IMR-90 (cell line): ENCODE measurements around the gene CCP110. TPM values are rescaled to one million over a fixed set of nuclear protein-coding genes. Genes with fewer than 3 reads are reported as not detected.

ENCODE experiments used
- ATAC-seq: fragments of 200-7000 bp; cut with Tn5 transposase; 2 replicates; pipeline ENCODE4 v1.9.1; 2020; ENCODE audit warnings: low read depth, mild to moderate bottlenecking, moderate library complexity
- BruUV-seq: library from RNA; stranded (reverse); fragments of 400-500 nt; replicated peaks from 2 replicates; lab custom pipeline; 2021; lab: Mats Ljungman, UMichigan
- CTCF ChIA-PET: fragments of 300-600 bp; formaldehyde crosslinking; extraction: SDS; loops from one replicate; lab custom pipeline; 2021; ENCODE audit warnings: antibody characterized with exemption; lab: Yijun Ruan, JAX
- POLR2A ChIA-PET: fragments of 300-600 bp; sonication (Branson Sonifier 250); formaldehyde crosslinking; loops from one replicate; lab custom pipeline; 2022; ENCODE audit warnings: antibody characterized with exemption; ENCODE audit not compliant: unreplicated experiment; lab: Charles Lee
- DNase-seq: peaks from one replicate; pipeline ENCODE4 v3.0.0; 2013
- H2AFZ ChIP-seq: replicated peaks from 2 replicates; pipeline ENCODE3; 2013; ENCODE audit warnings: low read length, mild to moderate bottlenecking; ENCODE audit not compliant: poor library complexity
- H2AK5ac ChIP-seq: 2 replicates; pipeline ENCODE4 v1.6.1; 2013; ENCODE audit warnings: low read depth, low read length, inconsistent platforms
- H2AK9ac ChIP-seq: replicated peaks from 2 replicates; pipeline ENCODE3; 2013; ENCODE audit warnings: mild to moderate bottlenecking, low read depth, low read length, moderate library complexity; ENCODE audit not compliant: poor library complexity
- H2BK120ac ChIP-seq: 2 replicates; pipeline ENCODE4 v1.6.1; 2013; ENCODE audit warnings: low read depth, low read length, inconsistent platforms
- H2BK15ac ChIP-seq: 3 replicates; pipeline ENCODE4 v1.6.1; 2013; ENCODE audit warnings: low read depth, low read length, inconsistent platforms
- H2BK20ac ChIP-seq: 2 replicates; pipeline ENCODE4 v1.6.1; 2013; ENCODE audit warnings: low read depth, mild to moderate bottlenecking, inconsistent platforms, low read length, moderate library complexity
- H2BK5ac ChIP-seq: 2 replicates; pipeline ENCODE4 v1.6.1; 2013; ENCODE audit warnings: mild to moderate bottlenecking, low read depth, low read length, inconsistent platforms; ENCODE audit not compliant: poor library complexity, severe bottlenecking
- H3K14ac ChIP-seq: replicated peaks from 2 replicates; pipeline ENCODE4 v1.6.1; 2013; ENCODE audit warnings: low read depth, low read length, inconsistent platforms
- H3K18ac ChIP-seq: 2 replicates; pipeline ENCODE4 v1.6.1; 2013; ENCODE audit warnings: low read depth, low read length, control low read depth
- H3K23ac ChIP-seq: 2 replicates; pipeline ENCODE4 v1.6.1; 2013; ENCODE audit warnings: low read depth, low read length, inconsistent platforms
- H3K27ac ChIP-seq: 2 replicates; pipeline ENCODE4 v1.5.1; 2013; ENCODE audit warnings: mild to moderate bottlenecking, control low read depth, low read length; ENCODE audit not compliant: insufficient read depth
- H3K27me3 ChIP-seq: 2 replicates; pipeline ENCODE4 v1.6.1; 2013; ENCODE audit warnings: low read length; ENCODE audit not compliant: control insufficient read depth, insufficient read depth
- H3K36me3 ChIP-seq: 2 replicates; pipeline ENCODE4 v1.6.1; 2013; ENCODE audit warnings: low read length, mixed read lengths; ENCODE audit not compliant: control insufficient read depth, insufficient read depth
- H3K4ac ChIP-seq: 2 replicates; pipeline ENCODE4 v1.6.1; 2013; ENCODE audit warnings: low read depth, low read length, inconsistent platforms
- H3K4me1 ChIP-seq: 2 replicates; pipeline ENCODE4 v1.6.1; 2013; ENCODE audit warnings: low read length, mixed read lengths; ENCODE audit not compliant: control insufficient read depth, insufficient read depth
- H3K4me2 ChIP-seq: 2 replicates; pipeline ENCODE4 v1.6.1; 2013; ENCODE audit warnings: low read depth, mild to moderate bottlenecking, control low read depth, low read length, moderate library complexity
- H3K4me3 ChIP-seq: 2 replicates; pipeline ENCODE4 v1.5.1; 2013; ENCODE audit warnings: low read depth, mild to moderate bottlenecking, control low read depth, low read length, moderate library complexity; ENCODE audit not compliant: insufficient read depth
- H3K56ac ChIP-seq: 2 replicates; pipeline ENCODE4 v1.6.1; 2013; ENCODE audit warnings: low read length, inconsistent platforms; ENCODE audit not compliant: insufficient read depth; ENCODE audit errors: extremely low read depth
- H3K79me1 ChIP-seq, 2 experiments: 2 replicates each; pipeline ENCODE4 v1.6.1; 2013; ENCODE audit warnings: low read length in 2 of 2, inconsistent platforms in 1 of 2, low read depth in 1 of 2
- H3K9ac ChIP-seq: 2 replicates; pipeline ENCODE4 v1.6.1; 2013; ENCODE audit warnings: low read depth, low read length, control low read depth
- H3K9me1 ChIP-seq: 2 replicates; pipeline ENCODE4 v1.6.1; 2013; ENCODE audit warnings: low read length, inconsistent platforms; ENCODE audit not compliant: insufficient read depth
- H3K9me3 ChIP-seq: 2 replicates; pipeline ENCODE4 v1.6.1; 2013; ENCODE audit warnings: low read length; ENCODE audit not compliant: control insufficient read depth, insufficient read depth
- H4K20me1 ChIP-seq: 2 replicates; pipeline ENCODE4 v1.6.1; 2013; ENCODE audit warnings: low read length, inconsistent platforms; ENCODE audit not compliant: insufficient read depth
- H4K5ac ChIP-seq: 2 replicates; pipeline ENCODE4 v1.6.1; 2013; ENCODE audit warnings: mild to moderate bottlenecking, low read depth, low read length, control low read depth
- H4K8ac ChIP-seq, 2 experiments: 2 replicates each; pipeline ENCODE4 v1.6.1; 2013; ENCODE audit warnings: low read depth in 2 of 2, low read length in 2 of 2, control low read depth in 1 of 2, inconsistent platforms in 1 of 2
- H4K91ac ChIP-seq: 2 replicates; pipeline ENCODE4 v1.6.1; 2013; ENCODE audit warnings: low read depth, low read length, inconsistent platforms; ENCODE audit not compliant: insufficient read depth
- BHLHE40 ChIP-seq: fragments of 150-350 bp; IDR thresholded peaks from 2 replicates; pipeline ENCODE4 v1.6.1; 2016; ENCODE audit warnings: mild to moderate bottlenecking, low read depth, low read length
- CHD1 ChIP-seq: IDR thresholded peaks from 2 replicates; pipeline ENCODE4 v1.6.1; 2012; ENCODE audit warnings: low read depth, low read length, improper control_type of control experiment
- FOS ChIP-seq: fragments of 150-350 bp; IDR thresholded peaks from 2 replicates; pipeline ENCODE4 v1.6.1; 2016; ENCODE audit warnings: low read depth, low read length
- MXI1 ChIP-seq: IDR thresholded peaks from 2 replicates; pipeline ENCODE4 v1.6.1; 2012; ENCODE audit warnings: low read depth, mild to moderate bottlenecking, low read length, moderate library complexity, borderline replicate concordance
- RAD21 ChIP-seq: IDR thresholded peaks from 2 replicates; pipeline ENCODE4 v1.6.1; 2012; ENCODE audit warnings: low read length, improper control_type of control experiment
- SMC3 ChIP-seq: fragments of 150-350 bp; IDR thresholded peaks from 2 replicates; pipeline ENCODE4 v1.6.1; 2016; ENCODE audit warnings: low read depth, mild to moderate bottlenecking, antibody characterized with exemption, low read length, moderate library complexity
- WGBS, 2 experiments: methylation state at CpG; one replicate each; pipeline versions ENCODE4 v1.1.5 to v1.1.7; 2013; ENCODE audit warnings: missing lambda C conversion rate in 2 of 2; ENCODE audit not compliant: insufficient read length in 1 of 2; ENCODE audit errors: extremely low coverage in 2 of 2; 5-methylcytosine and 5-hydroxymethylcytosine counted together
- dilution Hi-C: fragments of 300-500 bp; cut with HindIII; formaldehyde crosslinking; loops from one replicate; pipeline ENCODE4 v1.14.3; 2018; ENCODE audit warnings: low sequenced_read_pairs; ENCODE audit not compliant: unreplicated experiment
- in situ Hi-C: fragments of 300-500 bp; cut with MboI; formaldehyde crosslinking; loops from 3 replicates; pipeline ENCODE4 v1.14.3; 2019; ENCODE audit warnings: low sequenced_read_pairs, inconsistent platforms, mixed read lengths
- intact Hi-C: fragments of 100-400 bp; cut with micrococcal nuclease; formaldehyde crosslinking; loops from 2 replicates; pipeline ENCODE4 v1.10.0; 2022
- polyA plus RNA-seq, 3 experiments: library from polyadenylated mRNA; depleted of rRNA; stranded (reverse); fragments of >200 nt; gene quantifications; 2 replicates each; pipeline ENCODE4 v1.2.3, GENCODE V29; 2012; ENCODE audit warnings: low replicate concordance in 1 of 3
- total RNA-seq: library from RNA; depleted of rRNA; stranded (reverse); fragments of >200 nt; gene quantifications from 2 replicates; pipeline ENCODE4 v1.2.3, GENCODE V29; 2012
- TF ChIP-seq, protein P1 (sequence below): fragments of 150-350 bp; IDR thresholded peaks from 2 replicates; pipeline ENCODE4 v1.6.1; 2016; ENCODE audit warnings: low read depth, mild to moderate bottlenecking, low read length, moderate library complexity, borderline replicate concordance
- TF ChIP-seq, protein P2 (sequence below): conservative IDR thresholded peaks from 2 replicates; pipeline ENCODE4 v1.5.1; 2012; ENCODE audit warnings: mild to moderate bottlenecking, low read depth, low read length, improper control_type of control experiment

CCP110 gene
- total and polyA plus RNA-seq, 2 of the 4 experiments (the other 2 are of a cell fraction), result 4.7 to 7.7 TPM

DNA sequence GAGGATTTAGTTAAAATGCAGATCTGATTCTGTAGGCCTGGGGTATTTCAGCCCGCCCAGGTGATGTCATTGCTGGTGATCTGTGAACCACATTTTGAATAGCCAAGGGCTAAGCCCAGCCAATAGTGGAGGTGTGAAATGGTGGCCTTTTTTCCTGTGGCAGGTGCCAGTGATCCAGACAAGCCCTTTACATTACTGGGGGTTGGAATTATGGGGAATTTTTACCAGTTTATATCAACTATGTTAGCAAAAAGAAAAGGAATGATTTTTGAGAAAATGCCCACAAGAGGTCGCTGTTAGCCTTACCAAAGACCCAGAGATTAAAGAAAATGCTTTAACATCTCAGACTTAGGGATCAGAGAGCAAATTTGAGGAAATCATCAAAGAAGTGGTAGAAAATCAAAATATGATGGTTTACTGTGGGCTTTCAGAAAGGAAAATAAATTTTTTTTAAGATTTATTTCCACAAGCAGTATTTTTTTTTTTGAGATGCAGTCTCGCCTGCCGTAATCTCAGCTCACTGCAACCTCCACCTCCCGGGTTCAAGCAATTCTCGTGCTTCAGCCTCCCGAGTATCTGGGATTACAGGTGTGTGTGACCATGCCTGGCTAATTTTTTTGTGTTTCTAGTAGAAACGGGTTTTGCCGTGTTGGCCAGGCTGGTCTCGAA lies 35.6 kb downstream of the CCP110 start:
- H3K23ac ChIP-seq, result no peak overlapping the region
- in situ Hi-C loops (no loop called here), dilution Hi-C loops (no loop called here), intact Hi-C loops (loop anchor here (1.0 to 5.0 kb wide), 4 partner anchors 23 to 828 kb away; no protein-coding TSS in a partner anchor)
- no peak overlapping the region for H3K9ac ChIP-seq
- H4K5ac ChIP-seq, result no peak overlapping the region
- H3K9me1 ChIP-seq, result peaks cover 5% of the 10 kb centered on the region
- BruUV-seq, result no TSS peak
- H3K18ac ChIP-seq, result no peak overlapping the region
- no peak overlapping the region for H2BK20ac ChIP-seq
- H3K4me1 ChIP-seq, result peaks cover 4% of the 10 kb centered on the region
- no peaks in the 10 kb centered on the region for H3K36me3 ChIP-seq
- no peak overlapping the region for H3K4me2 ChIP-seq
- no peak overlapping the region for H3K56ac ChIP-seq
- H3K27me3 ChIP-seq, result no peaks in the 10 kb centered on the region
- no peak for ATAC-seq
- no peak overlapping the region for H2AK5ac ChIP-seq
- no peak overlapping the region for H2BK5ac ChIP-seq
- no peak overlapping the region for H2AK9ac ChIP-seq
- no peak overlapping the region for H2AFZ ChIP-seq
- H3K4ac ChIP-seq, result no peak overlapping the region
- H3K9me3 ChIP-seq, result peaks cover 8% of the 10 kb centered on the region
- TF ChIP-seq CHD1, result no peak
- no peak for TF ChIP-seq MXI1
- peak; percentile 61 for TF ChIP-seq RAD21
- TF ChIP-seq SMC3, result peak; percentile 42
- TF ChIP-seq FOS, result no peak
- TF ChIP-seq, protein P1, sequence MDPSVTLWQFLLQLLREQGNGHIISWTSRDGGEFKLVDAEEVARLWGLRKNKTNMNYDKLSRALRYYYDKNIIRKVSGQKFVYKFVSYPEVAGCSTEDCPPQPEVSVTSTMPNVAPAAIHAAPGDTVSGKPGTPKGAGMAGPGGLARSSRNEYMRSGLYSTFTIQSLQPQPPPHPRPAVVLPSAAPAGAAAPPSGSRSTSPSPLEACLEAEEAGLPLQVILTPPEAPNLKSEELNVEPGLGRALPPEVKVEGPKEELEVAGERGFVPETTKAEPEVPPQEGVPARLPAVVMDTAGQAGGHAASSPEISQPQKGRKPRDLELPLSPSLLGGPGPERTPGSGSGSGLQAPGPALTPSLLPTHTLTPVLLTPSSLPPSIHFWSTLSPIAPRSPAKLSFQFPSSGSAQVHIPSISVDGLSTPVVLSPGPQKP, result no peak
- TF ChIP-seq BHLHE40, result no peak
- TF ChIP-seq, protein P2, sequence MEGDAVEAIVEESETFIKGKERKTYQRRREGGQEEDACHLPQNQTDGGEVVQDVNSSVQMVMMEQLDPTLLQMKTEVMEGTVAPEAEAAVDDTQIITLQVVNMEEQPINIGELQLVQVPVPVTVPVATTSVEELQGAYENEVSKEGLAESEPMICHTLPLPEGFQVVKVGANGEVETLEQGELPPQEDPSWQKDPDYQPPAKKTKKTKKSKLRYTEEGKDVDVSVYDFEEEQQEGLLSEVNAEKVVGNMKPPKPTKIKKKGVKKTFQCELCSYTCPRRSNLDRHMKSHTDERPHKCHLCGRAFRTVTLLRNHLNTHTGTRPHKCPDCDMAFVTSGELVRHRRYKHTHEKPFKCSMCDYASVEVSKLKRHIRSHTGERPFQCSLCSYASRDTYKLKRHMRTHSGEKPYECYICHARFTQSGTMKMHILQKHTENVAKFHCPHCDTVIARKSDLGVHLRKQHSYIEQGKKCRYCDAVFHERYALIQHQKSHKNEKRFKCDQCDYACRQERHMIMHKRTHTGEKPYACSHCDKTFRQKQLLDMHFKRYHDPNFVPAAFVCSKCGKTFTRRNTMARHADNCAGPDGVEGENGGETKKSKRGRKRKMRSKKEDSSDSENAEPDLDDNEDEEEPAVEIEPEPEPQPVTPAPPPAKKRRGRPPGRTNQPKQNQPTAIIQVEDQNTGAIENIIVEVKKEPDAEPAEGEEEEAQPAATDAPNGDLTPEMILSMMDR, result peak; percentile 70
- no peak overlapping the region for H2BK120ac ChIP-seq
- H2BK15ac ChIP-seq, result no peak overlapping the region
- no peak overlapping the region for H4K91ac ChIP-seq
- H4K20me1 ChIP-seq, result no peaks in the 10 kb centered on the region
- no peak overlapping the region for H4K8ac ChIP-seq
- WGBS, 2 experiments, result 100% methylated on average over 1 of the region's 10 CpGs; no CpG with 5 or more reads in 1 of the 2 experiments
- POLR2A ChIA-PET, result interaction anchor here (0.6 kb wide), 1 partner anchor 39 kb away, joined by 3 read pairs; no protein-coding TSS in a partner anchor
- H3K79me1 ChIP-seq, result peaks cover 11 to 46% of the 10 kb centered on the region in 2 experiments
- CTCF ChIA-PET, result interaction anchor here (0.6 to 0.7 kb wide), 3 partner anchors 110 to 824 kb away, joined by 3 to 4 read pairs (median 3); no protein-coding TSS in a partner anchor
- no peak overlapping the region for H3K14ac ChIP-seq
- peak; percentile 69 for DNase-seq
- no peak overlapping the region for H3K27ac ChIP-seq
- H3K4me3 ChIP-seq, result no peak overlapping the region
